ENCODE results near the gene SMYD3. TPM values are rescaled to one million over a fixed set of nuclear protein-coding genes. Genes with fewer than 3 reads are reported as not detected.
"Not testable (repeated sequence)": the region's sequence is repeated elsewhere in the genome, so short reads cannot be mapped to it uniquely, and the experiment has no call there.

Gene SMYD3
- total RNA-seq, 2 donors from 2014 or later, result 16.2 to 16.4 TPM

- DNase-seq, result no peak
- H3K4me3 ChIP-seq, result no peak overlapping the region
- no peaks in the 10 kb centered on the region for H3K9me3 ChIP-seq
- no peak overlapping the region for H3K27ac ChIP-seq
- no peaks in the 10 kb centered on the region for H3K4me1 ChIP-seq
- no peaks in the 10 kb centered on the region for H3K36me3 ChIP-seq
- TF ChIP-seq, protein P1, sequence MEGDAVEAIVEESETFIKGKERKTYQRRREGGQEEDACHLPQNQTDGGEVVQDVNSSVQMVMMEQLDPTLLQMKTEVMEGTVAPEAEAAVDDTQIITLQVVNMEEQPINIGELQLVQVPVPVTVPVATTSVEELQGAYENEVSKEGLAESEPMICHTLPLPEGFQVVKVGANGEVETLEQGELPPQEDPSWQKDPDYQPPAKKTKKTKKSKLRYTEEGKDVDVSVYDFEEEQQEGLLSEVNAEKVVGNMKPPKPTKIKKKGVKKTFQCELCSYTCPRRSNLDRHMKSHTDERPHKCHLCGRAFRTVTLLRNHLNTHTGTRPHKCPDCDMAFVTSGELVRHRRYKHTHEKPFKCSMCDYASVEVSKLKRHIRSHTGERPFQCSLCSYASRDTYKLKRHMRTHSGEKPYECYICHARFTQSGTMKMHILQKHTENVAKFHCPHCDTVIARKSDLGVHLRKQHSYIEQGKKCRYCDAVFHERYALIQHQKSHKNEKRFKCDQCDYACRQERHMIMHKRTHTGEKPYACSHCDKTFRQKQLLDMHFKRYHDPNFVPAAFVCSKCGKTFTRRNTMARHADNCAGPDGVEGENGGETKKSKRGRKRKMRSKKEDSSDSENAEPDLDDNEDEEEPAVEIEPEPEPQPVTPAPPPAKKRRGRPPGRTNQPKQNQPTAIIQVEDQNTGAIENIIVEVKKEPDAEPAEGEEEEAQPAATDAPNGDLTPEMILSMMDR (IDR thresholded peaks at IDR 0.05), result no peak
- intact Hi-C loops (cut with DNase I), result no loop called here
- H3K27me3 ChIP-seq, result no peaks in the 10 kb centered on the region
- H3K9ac ChIP-seq (ENCODE audit: low read depth in 2 of 2, low read length in 2 of 2), result no peak overlapping the region
Measured at GRCh38 chr1:245718123-245718522, 789.0 kb downstream of the SMYD3 start.

DNA sequence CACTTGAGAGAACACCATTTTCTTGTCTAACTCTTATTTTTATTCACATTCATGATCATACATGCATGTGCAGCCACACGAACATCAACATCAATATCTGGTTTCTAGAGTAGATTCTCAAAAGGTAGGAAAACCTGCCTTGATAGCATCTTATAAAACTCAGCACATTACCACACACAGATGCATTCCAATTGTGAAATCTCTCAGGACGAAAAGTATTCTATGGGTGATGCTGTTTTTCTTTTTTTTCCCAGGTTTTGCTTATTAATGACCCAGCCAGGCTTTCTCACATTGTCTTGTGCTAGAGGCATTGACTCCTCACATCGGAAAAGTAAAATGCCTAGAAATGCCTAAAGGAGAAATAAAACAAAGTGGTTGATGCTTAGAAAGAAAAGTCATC is 789.5 kb downstream of the SMYD3 start:
- Histone ChIP-seq H3K4me3 (no peak overlapping the region), H3K4me1 (no peaks in the 10 kb centered on the region), H3K27me3 (no peaks in the 10 kb centered on the region), H3K36me3 (no peaks in the 10 kb centered on the region), H3K27ac (no peak overlapping the region), H3K9ac (ENCODE audit: low read depth in 2 of 2, low read length in 2 of 2) (no peak overlapping the region), H3K9me3 (no peaks in the 10 kb centered on the region)
- no peak for DNase-seq
- TF ChIP-seq, protein P1 (IDR thresholded peaks at IDR 0.05), result no peak
- intact Hi-C loops (cut with DNase I), result no loop called here

DNA sequence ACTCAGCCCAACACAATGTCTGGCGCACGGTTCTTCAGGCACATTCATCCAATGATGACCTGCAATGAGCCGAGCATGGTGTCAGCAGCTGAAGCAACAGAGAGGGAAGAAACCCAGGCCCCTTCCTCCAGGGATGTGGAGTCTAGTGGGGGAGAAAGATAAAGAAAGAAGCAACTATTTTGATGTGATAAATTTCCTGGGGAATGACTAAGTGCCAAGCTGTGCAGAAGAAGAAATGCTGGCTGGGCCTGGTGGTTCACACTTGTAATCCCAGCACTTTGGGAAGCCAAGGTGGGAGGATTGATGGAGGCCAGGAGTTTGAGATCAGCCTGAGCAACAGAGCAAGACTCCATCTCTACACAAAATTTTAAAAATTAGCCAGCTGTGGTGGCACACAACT is 790.5 kb downstream of the SMYD3 start:
- intact Hi-C loops (cut with DNase I), result no loop called here
- H3K36me3 ChIP-seq, result no peaks in the 10 kb centered on the region
- no peak overlapping the region for H3K4me3 ChIP-seq
- H3K27me3 ChIP-seq, result no peaks in the 10 kb centered on the region
- DNase-seq, result no peak
- no peaks in the 10 kb centered on the region for H3K4me1 ChIP-seq
- TF ChIP-seq, protein P1 (IDR thresholded peaks at IDR 0.05), result no peak
- H3K9me3 ChIP-seq, result no peaks in the 10 kb centered on the region
- no peak overlapping the region for H3K9ac ChIP-seq (ENCODE audit: low read depth in 2 of 2, low read length in 2 of 2)
- no peak overlapping the region for H3K27ac ChIP-seq

GRCh38 chr1:245715970-245716369 is 791.1 kb downstream of the SMYD3 start:
- TF ChIP-seq, protein P1 (IDR thresholded peaks at IDR 0.05), result no peak
- Histone ChIP-seq H3K9me3 (no peaks in the 10 kb centered on the region), H3K9ac (ENCODE audit: low read depth in 2 of 2, low read length in 2 of 2) (no peak overlapping the region), H3K4me1 (no peaks in the 10 kb centered on the region), H3K27me3 (no peaks in the 10 kb centered on the region), H3K36me3 (no peaks in the 10 kb centered on the region), H3K4me3 (no peak overlapping the region), H3K27ac (no peak overlapping the region)
- DNase-seq, result no peak
- intact Hi-C loops (cut with DNase I), result no loop called here

- Histone ChIP-seq H3K27me3 (no peaks in the 10 kb centered on the region), H3K9ac (ENCODE audit: low read depth in 2 of 2, low read length in 2 of 2) (no peak overlapping the region), H3K4me3 (no peak overlapping the region), H3K4me1 (no peaks in the 10 kb centered on the region), H3K36me3 (no peaks in the 10 kb centered on the region), H3K9me3 (no peaks in the 10 kb centered on the region), H3K27ac (no peak overlapping the region)
- intact Hi-C loops (cut with DNase I), result no loop called here
- TF ChIP-seq, protein P1 (IDR thresholded peaks at IDR 0.05), result no peak
- no peak for DNase-seq
Measured at GRCh38 chr1:245715291-245715701, 791.8 kb downstream of the SMYD3 start.

- H3K4me1 ChIP-seq; H3K27me3 ChIP-seq; H3K36me3 ChIP-seq; H3K9ac ChIP-seq (ENCODE audit: low read depth in 2 of 2, low read length in 2 of 2); intact Hi-C loops (cut with DNase I); H3K27ac ChIP-seq; DNase-seq; H3K4me3 ChIP-seq; H3K9me3 ChIP-seq: not testable (repeated sequence)
Measured at GRCh38 chr1:245714027-245714426, 793.1 kb downstream of the SMYD3 start.
